Upper lobe of left lung (tissue), 6 donors: Measurements from ENCODE around the gene ZIC1. TPM values are rescaled to one million over a fixed set of nuclear protein-coding genes. Genes with fewer than 3 reads are reported as not detected.

Source experiments
- ATAC-seq, 2 donors: fragments of 200-7000 bp; cut with Tn5 transposase; one replicate each; pipeline ENCODE4 v1.9.1; 2022; ENCODE audit warnings: mild to moderate bottlenecking in 2 of 2, moderate library complexity in 2 of 2; ENCODE audit not compliant: low FRiP score in 2 of 2
- DNase-seq, 2 donors: peaks; one replicate each; pipeline ENCODE4 v3.0.0-alpha.2; 2019 to 2020
- H3K27ac ChIP-seq, 4 donors: fragments of 200-600 bp; sonication (generic); one replicate each; pipeline ENCODE4 v1.5.1; 2016 to 2019
- H3K27me3 ChIP-seq, 4 donors: fragments of 200-600 bp; sonication (generic); one replicate each; pipeline ENCODE4 v1.5.1; 2017 to 2019
- H3K36me3 ChIP-seq, 4 donors: fragments of 200-600 bp; sonication (generic); one replicate each; pipeline ENCODE4 v1.5.1; 2016 to 2019
- H3K4me1 ChIP-seq, 4 donors: fragments of 200-600 bp; sonication (generic); one replicate each; pipeline ENCODE4 v1.5.1; 2018 to 2019
- H3K4me3 ChIP-seq, 4 donors: fragments of 200-600 bp; sonication (generic); one replicate each; pipeline ENCODE4 v1.5.1; 2017 to 2019; ENCODE audit warnings: mild to moderate bottlenecking in 2 of 4, moderate library complexity in 1 of 4
- H3K9me3 ChIP-seq, 4 donors: fragments of 200-600 bp; sonication (generic); one replicate each; pipeline ENCODE4 v1.5.1; 2018 to 2019
- EP300 ChIP-seq, 4 donors: sonication (generic); formaldehyde crosslinking; IDR thresholded peaks; one replicate each; pipeline ENCODE4 v1.5.1; 2017; ENCODE audit warnings: antibody characterized with exemption in 4 of 4, control low read depth in 2 of 4
- POLR2A ChIP-seq, 4 donors: fragments of 450-650 bp; IDR thresholded peaks; one replicate each; pipeline ENCODE4 v1.5.1; 2016 to 2017; ENCODE audit warnings: antibody characterized with exemption in 4 of 4, mild to moderate bottlenecking in 2 of 4
- POLR2AphosphoS5 ChIP-seq, 2 donors: sonication (generic); formaldehyde crosslinking; IDR thresholded peaks; one replicate each; pipeline ENCODE4 v1.5.1; 2017; ENCODE audit warnings: antibody characterized with exemption in 2 of 2
- WGBS, 2 donors: methylation state at CpG; one replicate each; pipeline ENCODE4 v1.1.5; 2017 to 2018; 5-methylcytosine and 5-hydroxymethylcytosine counted together
- total RNA-seq, 6 donors: library from RNA; depleted of rRNA in 4 of 6; stranded (reverse); fragments of >200 nt in 4 of 6; gene quantifications; one replicate each; pipeline versions ENCODE4 v1.1.0 to v1.2.1, GENCODE V29; 2016 to 2021
- TF ChIP-seq, protein P1 (sequence below), 6 experiments: fragments of 450-650 bp in 4 of 6; fragments of 200-600 bp in 2 of 6; sonication (generic) in 2 of 6; IDR thresholded peaks; one replicate each; pipeline ENCODE4 v1.5.1; 2016 to 2019; ENCODE audit warnings: antibody characterized with exemption in 6 of 6
- donor health status: DM: no; HTN: no; CAD: no; lungs with moderate emphysema.
- donor health status: DM: no; HTN: yes; CAD: no; lungs with severe emphysema.

The ZIC1 gene
- total RNA-seq, 6 donors from 2014 or later = not detected

- peaks cover 1 to 45% (median 27%) of the 10 kb centered on the region in 4 donors for H3K27me3 ChIP-seq
- WGBS, 2 donors = 10% methylated on average over 14 of the region's 14 CpGs
- no peak for ATAC-seq
- H3K27ac ChIP-seq = no peak overlapping the region
- TF ChIP-seq POLR2A (IDR thresholded peaks at IDR 0.05) = no peak
- TF ChIP-seq, protein P1, sequence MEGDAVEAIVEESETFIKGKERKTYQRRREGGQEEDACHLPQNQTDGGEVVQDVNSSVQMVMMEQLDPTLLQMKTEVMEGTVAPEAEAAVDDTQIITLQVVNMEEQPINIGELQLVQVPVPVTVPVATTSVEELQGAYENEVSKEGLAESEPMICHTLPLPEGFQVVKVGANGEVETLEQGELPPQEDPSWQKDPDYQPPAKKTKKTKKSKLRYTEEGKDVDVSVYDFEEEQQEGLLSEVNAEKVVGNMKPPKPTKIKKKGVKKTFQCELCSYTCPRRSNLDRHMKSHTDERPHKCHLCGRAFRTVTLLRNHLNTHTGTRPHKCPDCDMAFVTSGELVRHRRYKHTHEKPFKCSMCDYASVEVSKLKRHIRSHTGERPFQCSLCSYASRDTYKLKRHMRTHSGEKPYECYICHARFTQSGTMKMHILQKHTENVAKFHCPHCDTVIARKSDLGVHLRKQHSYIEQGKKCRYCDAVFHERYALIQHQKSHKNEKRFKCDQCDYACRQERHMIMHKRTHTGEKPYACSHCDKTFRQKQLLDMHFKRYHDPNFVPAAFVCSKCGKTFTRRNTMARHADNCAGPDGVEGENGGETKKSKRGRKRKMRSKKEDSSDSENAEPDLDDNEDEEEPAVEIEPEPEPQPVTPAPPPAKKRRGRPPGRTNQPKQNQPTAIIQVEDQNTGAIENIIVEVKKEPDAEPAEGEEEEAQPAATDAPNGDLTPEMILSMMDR (IDR thresholded peaks at IDR 0.05) = no peak
- TF ChIP-seq EP300 (IDR thresholded peaks at IDR 0.05) = no peak
- TF ChIP-seq POLR2AphosphoS5 (IDR thresholded peaks at IDR 0.05) = no peak
- H3K4me1 ChIP-seq = peaks cover 0 to under 1% (median 0%) of the 10 kb centered on the region in 4 donors
- no peaks in the 10 kb centered on the region for H3K36me3 ChIP-seq
- no peak overlapping the region for H3K4me3 ChIP-seq
- no peaks in the 10 kb centered on the region for H3K9me3 ChIP-seq
- no peak for DNase-seq
These were observed 15.6 kb downstream of the ZIC1 start for GRCh38 chr3:147424581-147425387.

- Histone ChIP-seq H3K36me3 (no peaks in the 10 kb centered on the region), H3K4me1 (no peaks in the 10 kb centered on the region), H3K27ac (no peak overlapping the region), H3K27me3 (peaks cover 1 to 41% (median 23%) of the 10 kb centered on the region in 4 donors), H3K4me3 (no peak overlapping the region), H3K9me3 (no peaks in the 10 kb centered on the region)
- WGBS, 2 donors = 8 to 11% methylated on average over 1 of the region's 1 CpG
- TF ChIP-seq, protein P1 (IDR thresholded peaks at IDR 0.05) = no peak
- TF ChIP-seq POLR2A (IDR thresholded peaks at IDR 0.05) (no peak), POLR2AphosphoS5 (IDR thresholded peaks at IDR 0.05) (no peak), EP300 (IDR thresholded peaks at IDR 0.05) (no peak)
- DNase-seq (no peak), ATAC-seq (no peak)
These were observed 16.3 kb downstream of the ZIC1 start for GRCh38 chr3:147425388-147425850.

- Histone ChIP-seq H3K9me3 (no peaks in the 10 kb centered on the region), H3K4me3 (no peak overlapping the region), H3K4me1 (no peaks in the 10 kb centered on the region), H3K36me3 (no peaks in the 10 kb centered on the region), H3K27me3 (peaks cover 0 to 27% (median 12%) of the 10 kb centered on the region in 4 donors), H3K27ac (no peak overlapping the region)
- TF ChIP-seq POLR2AphosphoS5 (IDR thresholded peaks at IDR 0.05) = no peak
- TF ChIP-seq EP300 (IDR thresholded peaks at IDR 0.05) = no peak
- TF ChIP-seq, protein P1 (IDR thresholded peaks at IDR 0.05) = no peak
- no peak for TF ChIP-seq POLR2A (IDR thresholded peaks at IDR 0.05)
- ATAC-seq (no peak), DNase-seq (no peak)
- WGBS, 2 donors = 90 to 93% methylated on average over 2 of the region's 2 CpGs
These were observed 17.8 kb downstream of the ZIC1 start for GRCh38 chr3:147426931-147427330.

GRCh38 chr3:147427746-147428145, 18.6 kb downstream of the ZIC1 start:
- no peak overlapping the region for H3K4me3 ChIP-seq

More at GRCh38 chr3:147427746-147428145, 18.6 kb downstream of the ZIC1 start:
- TF ChIP-seq, protein P1 (IDR thresholded peaks at IDR 0.05) = no peak
- TF ChIP-seq POLR2AphosphoS5 (IDR thresholded peaks at IDR 0.05) (no peak), EP300 (IDR thresholded peaks at IDR 0.05) (no peak), POLR2A (IDR thresholded peaks at IDR 0.05) (no peak)
- WGBS, 2 donors = 57 to 65% methylated on average over 3 of the region's 3 CpGs
- no peaks in the 10 kb centered on the region for H3K4me1 ChIP-seq
- no peak overlapping the region for H3K27ac ChIP-seq
- H3K36me3 ChIP-seq = no peaks in the 10 kb centered on the region
- peaks cover 0 to 21% (median 9%) of the 10 kb centered on the region in 4 donors for H3K27me3 ChIP-seq
- ATAC-seq (no peak), DNase-seq (no peak)
- H3K9me3 ChIP-seq = no peaks in the 10 kb centered on the region
